Stimulated activated CD8-positive, alpha-beta memory T cell treated with anti-CD3 and anti-CD28 coated beads, Interleukin-12 subunit alpha, Interleukin-12 subunit beta, amount 100 ng/mL, for 24 hours (primary cell): ENCODE data around the gene AACS.
A peak's percentile ranks its signal among the peaks of the same experiment; 100 is the strongest.

ENCODE experiments used
- DNase-seq: peaks from one replicate; pipeline ENCODE4 v3.0.0-alpha.2; 2020; ENCODE audit errors: extremely low read depth

The AACS gene

GRCh38 chr12:125185740-125186470 lies 120.7 kb downstream of the AACS start, which contains the start of gene TMEM132B:
TSS of gene TMEM132B (plus strand) at chr12:125186386.
- DNase-seq = peak; percentile 9

- no peak for DNase-seq
These were observed 121.4 kb downstream of the AACS start for GRCh38 chr12:125186471-125187147.

- no peak for DNase-seq
These were observed 122.0 kb downstream of the AACS start for GRCh38 chr12:125187148-125187745.

- DNase-seq = no peak
These were observed 122.8 kb downstream of the AACS start for GRCh38 chr12:125187780-125188741.

GRCh38 chr12:125189015-125189414 lies 123.8 kb downstream of the AACS start:
- no peak for DNase-seq

GRCh38 chr12:125189502-125189901 lies 124.3 kb downstream of the AACS start:
- no peak for DNase-seq

- DNase-seq = no peak
These were observed 126.3 kb downstream of the AACS start for GRCh38 chr12:125191361-125192087.

GRCh38 chr12:125192690-125193221 lies 127.5 kb downstream of the AACS start:
- DNase-seq = no peak
